RCC 7860 (cell line): ENCODE measurements around the gene ZNF180.
"Not testable (repeated sequence)": the region's sequence is repeated elsewhere in the genome, so short reads cannot be mapped to it uniquely, and the experiment has no call there.

Source experiments
- DNase-seq: peaks from one replicate; pipeline ENCODE4 v3.0.0-alpha.2; 2015; ENCODE audit warnings: low spot score
- FAIRE-seq: peaks from 2 replicates; lab custom pipeline; 2012; peaks lifted over from hg19 to GRCh38; lab: Jason Lieb, UNC

ZNF180 gene

DNA sequence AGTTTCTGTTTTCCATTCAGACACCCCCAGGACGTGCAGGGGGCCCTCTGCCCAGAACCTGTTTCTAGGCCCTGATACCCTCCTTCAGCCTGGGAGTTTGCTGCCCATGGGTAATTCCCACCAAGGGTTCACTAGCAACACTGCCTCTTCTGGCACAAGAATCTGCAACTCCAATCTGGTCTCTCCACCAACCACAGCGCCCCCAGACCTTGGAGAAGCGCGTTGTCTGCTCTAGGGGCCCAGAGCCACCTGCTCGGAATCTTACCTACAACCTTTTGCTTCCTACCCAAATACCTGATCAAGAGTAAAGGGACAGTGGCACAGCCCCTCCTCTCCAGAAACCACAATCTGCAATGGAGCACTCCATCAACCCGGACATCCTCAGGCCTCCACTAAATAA, 763 bp downstream of the ZNF180 start:
- DNase-seq (no peak), FAIRE-seq (no peak)

- DNase-seq (no peak), FAIRE-seq (no peak)
These were observed 1.3 kb downstream of the ZNF180 start for GRCh38 chr19:44498988-44499387.

GRCh38 chr19:44496711-44497110, 3.6 kb downstream of the ZNF180 start:
- DNase-seq (no peak), FAIRE-seq (no peak)

DNA sequence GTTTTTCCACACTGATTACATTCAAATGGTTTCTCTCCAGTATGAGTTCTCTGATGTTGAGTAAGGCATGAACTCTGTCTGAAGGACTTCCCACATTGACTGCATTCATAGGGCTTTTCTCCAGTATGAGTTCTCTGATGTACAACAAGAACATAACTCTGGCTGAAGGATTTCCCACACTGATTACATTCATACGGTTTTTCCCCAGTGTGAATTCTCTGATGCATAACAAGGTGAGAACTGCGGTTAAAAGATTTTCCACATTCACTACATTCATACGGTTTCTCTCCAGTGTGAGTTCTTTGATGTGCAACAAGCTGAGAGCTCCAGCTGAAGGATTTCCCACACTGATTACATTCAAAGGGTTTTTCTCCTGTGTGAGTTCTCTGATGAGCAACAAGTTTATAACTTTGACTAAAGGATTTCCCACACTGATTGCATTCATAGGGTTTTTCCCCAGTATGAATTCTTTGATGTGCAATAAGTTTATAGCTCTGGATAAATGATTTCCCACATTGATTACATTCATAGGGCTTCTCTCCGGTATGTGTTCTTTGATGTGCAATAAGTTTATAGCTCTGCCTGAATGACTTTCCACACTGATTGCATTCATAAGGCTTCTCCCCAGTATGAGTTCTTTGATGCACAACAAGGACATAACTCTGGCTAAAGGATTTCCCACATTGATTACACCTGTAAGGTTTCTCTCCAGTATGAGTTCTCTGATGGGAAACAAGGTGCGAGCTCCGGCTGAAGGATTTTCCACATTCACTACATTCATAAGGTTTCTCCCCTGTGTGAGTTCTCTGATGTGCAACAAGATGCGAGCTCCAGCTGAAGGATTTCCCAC, 23.5 kb downstream of the ZNF180 start:
- no peak for FAIRE-seq
- no peak for DNase-seq

DNA sequence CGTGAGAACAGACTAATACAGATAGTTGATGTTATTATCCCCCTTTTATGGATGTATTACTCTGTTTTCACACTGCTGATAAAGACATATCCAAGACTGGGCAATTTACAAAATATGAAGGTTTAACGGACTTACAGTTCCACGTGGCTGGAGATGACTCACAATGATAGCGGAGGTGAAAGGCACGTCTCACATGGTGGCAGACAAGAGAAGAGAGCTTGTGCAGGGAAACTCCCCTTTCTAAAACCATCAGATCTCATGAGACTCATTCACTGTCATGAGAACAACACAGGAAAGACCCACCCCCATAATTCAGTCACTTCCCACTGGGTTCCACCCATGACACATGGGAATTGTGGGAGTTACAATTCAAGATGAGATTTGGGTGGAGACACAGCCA, 31.6 kb downstream of the ZNF180 start:
- FAIRE-seq: not testable (repeated sequence)

DNA sequence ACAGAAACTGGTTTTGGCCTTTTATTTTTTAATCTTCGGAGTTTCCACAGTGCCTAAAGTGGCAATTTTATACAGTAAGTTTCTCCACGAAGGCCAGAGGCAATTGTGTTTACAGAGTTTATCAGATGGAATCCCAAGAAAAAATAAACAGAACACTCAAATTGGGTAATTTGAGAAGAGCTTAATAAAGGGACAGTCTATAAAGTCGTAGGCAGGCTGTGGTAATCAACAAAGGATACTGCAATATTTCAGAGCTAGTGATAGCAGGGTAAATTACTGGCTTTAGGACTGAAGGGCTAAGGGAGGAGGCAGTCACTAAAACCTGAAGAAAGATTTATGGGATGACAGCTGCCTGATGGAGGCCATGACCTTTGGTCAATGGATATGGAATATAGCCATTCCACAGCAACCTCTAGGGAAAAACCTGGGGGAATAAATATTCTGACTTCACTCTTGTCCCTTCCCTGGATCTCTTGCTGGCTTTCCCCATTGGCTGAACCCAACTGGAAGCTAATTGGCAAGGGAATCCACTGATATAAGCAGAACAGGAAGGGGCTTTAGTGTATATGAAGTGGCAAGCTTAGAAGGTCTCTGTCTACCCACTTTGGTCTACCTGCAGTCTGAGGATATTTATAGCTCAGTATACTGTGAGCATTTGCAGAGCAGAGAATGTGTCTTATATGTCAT, 37.6 kb downstream of the ZNF180 start:
- FAIRE-seq, DNase-seq: not testable (repeated sequence)

More for the DNA sequence above, 31.6 kb downstream of the ZNF180 start:
- DNase-seq: not testable (repeated sequence)

DNA sequence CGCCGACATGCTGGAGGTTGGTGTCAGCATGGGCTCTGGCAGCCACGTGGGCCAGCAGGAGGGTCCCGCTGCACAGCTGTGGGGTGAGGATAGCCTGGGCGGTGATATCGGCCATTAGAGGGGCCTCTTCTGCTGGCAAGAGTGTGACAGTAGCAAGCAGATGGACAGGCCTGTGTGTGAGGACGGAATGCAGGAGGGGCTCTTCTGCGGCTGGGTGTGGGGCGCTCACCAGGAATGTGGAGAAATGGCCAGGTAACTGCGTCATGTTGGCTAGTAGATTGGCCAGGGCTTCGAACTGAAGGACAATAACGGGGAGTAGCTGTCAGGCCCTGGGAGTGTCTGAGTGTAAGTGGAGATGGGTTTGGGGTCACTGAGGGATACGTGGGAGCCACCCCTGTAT, 44.3 kb downstream of the ZNF180 start:
- DNase-seq, FAIRE-seq: not testable (repeated sequence)

DNA sequence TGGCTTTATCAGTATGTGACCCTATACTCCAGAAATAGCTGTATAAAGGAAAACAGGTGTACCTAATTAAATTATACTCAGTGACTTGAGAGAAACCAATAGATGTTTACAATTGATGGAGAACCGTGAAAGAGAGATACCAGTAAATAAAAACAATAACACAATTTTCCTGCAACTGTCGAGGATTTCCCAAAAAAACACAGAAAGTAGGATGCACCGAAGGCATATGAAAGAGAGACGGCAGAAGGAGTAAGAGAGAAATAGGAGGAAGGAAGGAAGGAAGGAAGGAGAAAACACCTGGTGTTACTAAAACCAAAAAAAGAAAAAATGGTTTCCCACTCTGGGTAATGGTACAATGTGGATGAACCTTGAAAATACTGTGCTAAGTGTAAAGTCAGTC, 45.2 kb downstream of the ZNF180 start:
- FAIRE-seq (no peak), DNase-seq (no peak)

GRCh38 chr19:44452367-44452766, 48.0 kb downstream of the ZNF180 start:
- FAIRE-seq (no peak), DNase-seq (no peak)

GRCh38 chr19:44451687-44452086, 48.6 kb downstream of the ZNF180 start:
- no peak for FAIRE-seq

DNA sequence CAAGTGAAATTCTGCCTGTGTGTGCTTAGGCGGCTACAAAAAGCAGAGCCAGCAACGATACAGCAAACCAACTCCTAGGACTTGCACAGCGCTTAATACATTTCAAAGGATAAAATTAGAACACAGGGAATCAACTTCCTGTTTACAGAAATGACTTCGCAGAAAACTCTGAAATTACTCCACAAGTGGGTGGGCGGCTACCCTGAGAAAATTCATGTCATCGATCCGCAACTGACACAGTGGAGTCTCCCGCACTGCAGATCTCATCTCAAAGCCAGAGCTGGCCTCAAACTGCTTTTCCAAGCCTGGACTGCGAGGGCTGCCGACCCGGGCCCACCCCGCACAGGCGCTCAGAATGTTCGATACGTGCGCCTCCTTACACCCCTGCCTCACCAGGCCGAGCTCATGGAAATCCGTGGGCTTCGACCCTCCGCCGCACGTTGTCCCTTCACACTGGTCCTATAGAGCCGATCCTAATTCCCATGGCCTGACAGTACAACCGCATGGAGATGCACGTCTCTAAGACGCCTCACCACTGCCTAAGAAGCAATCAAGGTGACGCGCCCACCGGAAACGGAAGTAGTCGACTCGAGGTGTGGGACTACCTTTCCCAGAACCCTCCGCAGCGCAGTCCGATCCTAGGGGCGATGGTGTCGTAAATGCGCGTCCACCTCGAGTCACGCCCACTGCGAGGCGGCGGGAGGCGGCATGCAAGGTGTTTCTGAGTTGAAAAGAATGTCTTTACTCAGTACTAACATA, 52.2 kb downstream of the ZNF180 start, which contains the start of gene ZNF229:
ZNF229 (minus strand) TSS at position 557 of the 759 bp plus-strand sequence. CDS start 5,625 bp downstream, outside the sequence.
- no peak for DNase-seq
- no peak for FAIRE-seq

More at GRCh38 chr19:44451687-44452086, 48.6 kb downstream of the ZNF180 start:
- DNase-seq: no peak

DNA sequence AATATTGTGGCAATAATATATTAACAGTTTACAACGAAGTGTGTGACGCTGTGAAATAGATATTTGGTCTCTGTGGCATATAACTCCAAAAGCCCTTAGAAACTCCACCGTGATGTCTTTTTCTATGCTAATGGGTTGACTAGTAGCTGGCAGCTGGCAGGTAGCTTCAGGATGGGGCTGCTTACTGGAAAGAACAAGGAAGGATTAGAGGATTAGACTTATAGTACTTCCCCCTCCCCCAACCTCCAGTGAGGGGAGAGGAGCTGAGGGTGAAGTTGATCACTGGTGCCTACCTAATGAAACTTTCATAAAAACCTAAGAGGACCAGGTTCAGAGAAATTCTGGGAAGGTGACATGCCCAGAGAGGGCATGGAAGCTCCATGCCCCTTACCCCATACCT, 61.9 kb downstream of the ZNF180 start:
- no peak for FAIRE-seq
- no peak for DNase-seq

- FAIRE-seq (no peak), DNase-seq (no peak)
These were observed 64.9 kb downstream of the ZNF180 start for GRCh38 chr19:44435441-44435840.

GRCh38 chr19:44430956-44431355, 69.4 kb downstream of the ZNF180 start:
- DNase-seq (no peak), FAIRE-seq (no peak)
